Measurements from ENCODE around the gene CRISP1. TPM values are rescaled to one million over a fixed set of nuclear protein-coding genes. Genes with fewer than 3 reads are reported as not detected.

CRISP1 gene
- total RNA-seq, 1 donor from 2014 or later = not detected

DNA sequence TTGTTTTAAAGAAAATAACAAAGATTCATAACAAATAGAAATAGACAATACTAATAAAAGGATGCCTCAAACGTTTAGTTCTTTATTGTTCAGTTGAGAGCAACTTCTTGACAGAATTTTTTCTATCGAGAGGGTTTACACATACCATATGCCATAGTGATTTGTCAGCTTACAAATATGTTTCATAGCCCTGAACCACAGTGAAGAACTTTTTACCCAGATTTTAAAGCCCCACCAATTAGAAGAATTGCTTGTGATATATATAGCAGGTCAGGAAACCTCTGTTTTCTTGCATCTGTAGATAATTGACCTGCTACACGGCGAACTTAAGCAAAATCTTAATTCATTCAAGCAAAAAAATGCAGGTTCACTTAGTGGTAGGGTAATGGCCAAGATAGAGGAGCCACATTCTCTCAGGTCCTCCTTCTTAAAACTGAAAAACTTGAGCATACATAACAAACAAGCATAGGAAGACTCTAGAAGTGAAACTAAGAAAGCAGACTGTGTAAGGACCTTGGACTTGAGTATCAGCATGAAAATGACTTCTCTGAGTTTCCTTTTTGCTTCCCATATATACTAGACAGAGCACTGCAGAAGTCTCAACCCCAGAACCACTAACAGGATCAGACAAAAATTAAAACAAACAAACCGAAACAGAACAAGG, 39.5 kb downstream of the CRISP1 start:
- Mint-ChIP-seq H3K36me3 (ENCODE audit: low read depth) (no peaks in the 10 kb centered on the region), H3K4me1 (no peaks in the 10 kb centered on the region), H3K4me3 (no peak overlapping the region), H3K27me3 (ENCODE audit: low read depth) (no peaks in the 10 kb centered on the region), H3K9me3 (no peaks in the 10 kb centered on the region), H3K27ac (ENCODE audit: unreplicated experiment) (no peak overlapping the region)
- no peak for DNase-seq (ENCODE audit: low read depth, low spot score)
- TF ChIP-seq, protein P1, sequence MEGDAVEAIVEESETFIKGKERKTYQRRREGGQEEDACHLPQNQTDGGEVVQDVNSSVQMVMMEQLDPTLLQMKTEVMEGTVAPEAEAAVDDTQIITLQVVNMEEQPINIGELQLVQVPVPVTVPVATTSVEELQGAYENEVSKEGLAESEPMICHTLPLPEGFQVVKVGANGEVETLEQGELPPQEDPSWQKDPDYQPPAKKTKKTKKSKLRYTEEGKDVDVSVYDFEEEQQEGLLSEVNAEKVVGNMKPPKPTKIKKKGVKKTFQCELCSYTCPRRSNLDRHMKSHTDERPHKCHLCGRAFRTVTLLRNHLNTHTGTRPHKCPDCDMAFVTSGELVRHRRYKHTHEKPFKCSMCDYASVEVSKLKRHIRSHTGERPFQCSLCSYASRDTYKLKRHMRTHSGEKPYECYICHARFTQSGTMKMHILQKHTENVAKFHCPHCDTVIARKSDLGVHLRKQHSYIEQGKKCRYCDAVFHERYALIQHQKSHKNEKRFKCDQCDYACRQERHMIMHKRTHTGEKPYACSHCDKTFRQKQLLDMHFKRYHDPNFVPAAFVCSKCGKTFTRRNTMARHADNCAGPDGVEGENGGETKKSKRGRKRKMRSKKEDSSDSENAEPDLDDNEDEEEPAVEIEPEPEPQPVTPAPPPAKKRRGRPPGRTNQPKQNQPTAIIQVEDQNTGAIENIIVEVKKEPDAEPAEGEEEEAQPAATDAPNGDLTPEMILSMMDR (conservative IDR thresholded peaks at IDR 0.05) = no peak

GRCh38 chr6:49815166-49815565, 51.2 kb downstream of the CRISP1 start:
- no peaks in the 10 kb centered on the region for H3K9me3 Mint-ChIP-seq
- DNase-seq (ENCODE audit: low read depth, low spot score) = no peak
- no peaks in the 10 kb centered on the region for H3K27me3 Mint-ChIP-seq (ENCODE audit: low read depth)
- no peaks in the 10 kb centered on the region for H3K4me1 Mint-ChIP-seq
- no peak overlapping the region for H3K4me3 Mint-ChIP-seq
- TF ChIP-seq, protein P1 (conservative IDR thresholded peaks at IDR 0.05) = no peak
- no peaks in the 10 kb centered on the region for H3K36me3 Mint-ChIP-seq (ENCODE audit: low read depth)
- H3K27ac Mint-ChIP-seq (ENCODE audit: unreplicated experiment) = no peak overlapping the region

GRCh38 chr6:49813248-49813647, 53.1 kb downstream of the CRISP1 start:
- Mint-ChIP-seq H3K9me3 (peaks cover 5% of the 10 kb centered on the region), H3K4me1 (no peaks in the 10 kb centered on the region), H3K4me3 (no peak overlapping the region), H3K27me3 (ENCODE audit: low read depth) (no peaks in the 10 kb centered on the region), H3K36me3 (ENCODE audit: low read depth) (no peaks in the 10 kb centered on the region), H3K27ac (ENCODE audit: unreplicated experiment) (no peak overlapping the region)
- DNase-seq (ENCODE audit: low read depth, low spot score) = no peak
- TF ChIP-seq, protein P1 (conservative IDR thresholded peaks at IDR 0.05) = no peak

- Mint-ChIP-seq H3K27ac (ENCODE audit: unreplicated experiment) (no peak overlapping the region), H3K4me3 (no peak overlapping the region), H3K36me3 (ENCODE audit: low read depth) (peaks cover 3% of the 10 kb centered on the region), H3K4me1 (no peaks in the 10 kb centered on the region), H3K27me3 (ENCODE audit: low read depth) (no peaks in the 10 kb centered on the region), H3K9me3 (peaks cover 5% of the 10 kb centered on the region)
- TF ChIP-seq, protein P1 (conservative IDR thresholded peaks at IDR 0.05) = no peak
- DNase-seq (ENCODE audit: low read depth, low spot score) = no peak
Measured at GRCh38 chr6:49806145-49806544, 60.2 kb downstream of the CRISP1 start.

- Mint-ChIP-seq H3K4me3 (no peak overlapping the region), H3K27ac (ENCODE audit: unreplicated experiment) (no peak overlapping the region), H3K4me1 (no peaks in the 10 kb centered on the region), H3K36me3 (ENCODE audit: low read depth) (peaks cover 3% of the 10 kb centered on the region), H3K27me3 (ENCODE audit: low read depth) (no peaks in the 10 kb centered on the region), H3K9me3 (peaks cover 5% of the 10 kb centered on the region)
- DNase-seq (ENCODE audit: low read depth, low spot score) = no peak
- TF ChIP-seq, protein P1 (conservative IDR thresholded peaks at IDR 0.05) = no peak
Measured at GRCh38 chr6:49805246-49805645, 61.1 kb downstream of the CRISP1 start.

Measured in neural crest cell (in vitro differentiated cells).